ENCODE measurements around the gene GPR61. TPM values are rescaled to one million over a fixed set of nuclear protein-coding genes. Genes with fewer than 3 reads are reported as not detected.

GPR61 gene
- total and polyA plus RNA-seq, 2 of the 4 experiments (the other 2 are of a cell fraction), result not detected

GRCh38 chr1:109584766-109585165 lies 45.1 kb downstream of the GPR61 start:
- no peak overlapping the region for H2AK9ac ChIP-seq (replicated peaks; ENCODE audit: low read depth, low read length, poor library complexity)
- no peak overlapping the region for H4K5ac ChIP-seq (ENCODE audit: low read depth, low read length)
- peaks cover 32 to 37% of the 10 kb centered on the region in 2 experiments for H3K79me1 ChIP-seq (ENCODE audit: low read depth in 1 of 2, low read length in 2 of 2)
- H3K4me3 ChIP-seq (ENCODE audit: insufficient read depth, low read depth, low read length), result no peak overlapping the region
- H2BK15ac ChIP-seq (ENCODE audit: low read depth, low read length), result no peak overlapping the region
- no peak overlapping the region for H3K27ac ChIP-seq (ENCODE audit: insufficient read depth, low read length)
- POLR2A ChIA-PET (ENCODE audit: unreplicated experiment), result no interaction called here
- H2BK5ac ChIP-seq (ENCODE audit: low read depth, low read length, poor library complexity, severe bottlenecking), result no peak overlapping the region
- H3K36me3 ChIP-seq (ENCODE audit: control insufficient read depth, insufficient read depth, low read length), result peaks cover 29% of the 10 kb centered on the region
- H3K4me2 ChIP-seq (ENCODE audit: low read depth, low read length), result no peak overlapping the region
- ATAC-seq (ENCODE audit: low read depth), result no peak
- no peak overlapping the region for H2BK120ac ChIP-seq (ENCODE audit: low read depth, low read length)
- no peaks in the 10 kb centered on the region for H3K27me3 ChIP-seq (ENCODE audit: control insufficient read depth, insufficient read depth, low read length)
- H2AK5ac ChIP-seq (ENCODE audit: low read depth, low read length), result no peak overlapping the region
- H3K56ac ChIP-seq (ENCODE audit: extremely low read depth, insufficient read depth, low read length), result no peak overlapping the region
- no peak for TF ChIP-seq MAFK (IDR thresholded peaks at IDR 0.05; ENCODE audit: low read depth, low read length)
- no peak for TF ChIP-seq BHLHE40 (IDR thresholded peaks at IDR 0.05; ENCODE audit: low read depth, low read length)
- no peak for TF ChIP-seq CEBPB (IDR thresholded peaks at IDR 0.05; ENCODE audit: low read depth, low read length)
- no peak for TF ChIP-seq MAZ (IDR thresholded peaks at IDR 0.05; ENCODE audit: borderline replicate concordance, low read depth, low read length)
- no peak for TF ChIP-seq RCOR1 (IDR thresholded peaks at IDR 0.05; ENCODE audit: insufficient replicate concordance, low read length)
- H3K9me3 ChIP-seq (ENCODE audit: control insufficient read depth, insufficient read depth, low read length), result no peaks in the 10 kb centered on the region
- H2BK20ac ChIP-seq (ENCODE audit: low read depth, low read length), result no peak overlapping the region
- 0 out of 2 replicates have a peak, but pooled peaks cover 3% of the 10 kb centered on the region for H3K9me1 ChIP-seq (ENCODE audit: insufficient read depth, low read length)
- dilution Hi-C loops (cut with HindIII; ENCODE audit: low sequenced_read_pairs, unreplicated experiment), result no loop called here
- in situ Hi-C loops (cut with MboI; ENCODE audit: low sequenced_read_pairs), result no loop called here
- DNase-seq, result no peak
- BruUV-seq (replicated peaks), result no TSS peak
- no peak overlapping the region for H4K8ac ChIP-seq (ENCODE audit: low read depth in 2 of 2, low read length in 2 of 2)
- no peaks in the 10 kb centered on the region for H3K4me1 ChIP-seq (ENCODE audit: control insufficient read depth, insufficient read depth, low read length)
- no peaks in the 10 kb centered on the region; the same call in 1 of the 2 replicates for H4K20me1 ChIP-seq (ENCODE audit: insufficient read depth, low read length)
- no peak overlapping the region for H3K23ac ChIP-seq (ENCODE audit: low read depth, low read length)
- H3K18ac ChIP-seq (ENCODE audit: low read depth, low read length), result no peak overlapping the region
- no peak overlapping the region for H3K9ac ChIP-seq (ENCODE audit: low read depth, low read length)
- CTCF ChIA-PET, result no interaction called here
- H3K14ac ChIP-seq (replicated peaks; ENCODE audit: low read depth, low read length), result no peak overlapping the region
- H3K4ac ChIP-seq (ENCODE audit: low read depth, low read length), result no peak overlapping the region
- H2AFZ ChIP-seq (replicated peaks; ENCODE audit: low read length, poor library complexity), result no peak overlapping the region
- WGBS, 2 experiments (ENCODE audit: extremely low coverage in 2 of 2, insufficient read length in 1 of 2), result no CpG with 5 or more reads among the region's 1 CpG
- H4K91ac ChIP-seq (ENCODE audit: insufficient read depth, low read depth, low read length), result no peak overlapping the region
- intact Hi-C loops (cut with micrococcal nuclease), result no loop called here
